ENCODE measurements around the gene GHR. TPM values are rescaled to one million over a fixed set of nuclear protein-coding genes. Genes with fewer than 3 reads are reported as not detected.

The GHR gene
- polyA plus RNA-seq, 1 donor (not counting 4 experiments of a cell fraction or from before 2014, with no cell fraction given) = 1.8 TPM

DNA sequence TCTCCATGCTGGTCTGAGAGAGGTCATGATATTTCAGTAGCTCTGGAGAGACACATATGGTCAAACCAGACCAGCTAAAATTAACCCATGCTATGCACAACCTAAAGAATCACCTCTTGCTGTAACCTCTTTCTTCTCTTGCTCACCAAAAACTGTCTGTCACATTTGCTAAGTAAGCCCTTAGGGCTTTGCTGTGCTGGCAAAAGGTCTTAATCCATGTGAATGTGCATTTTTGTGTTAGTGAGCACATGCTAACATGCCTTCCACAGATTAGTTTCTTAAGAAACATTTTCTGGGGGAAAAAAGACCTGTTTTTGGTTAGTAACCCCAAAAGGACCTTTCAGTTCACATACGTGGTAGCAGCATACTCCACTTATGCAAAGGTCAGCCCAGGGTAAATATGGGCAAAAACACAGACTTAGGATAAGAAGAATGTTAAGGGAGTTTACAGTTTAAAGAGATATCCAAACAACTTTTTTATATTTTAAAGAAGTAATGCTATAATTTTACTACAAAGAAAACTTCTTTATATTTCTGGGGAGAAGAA, 209.2 kb downstream of the GHR start:
- dilution Hi-C loops (cut with MboI; ENCODE audit: extremely low pct_ligation_motif_present, low sequenced_read_pairs) = no loop called here
- no peak for FAIRE-seq

DNA sequence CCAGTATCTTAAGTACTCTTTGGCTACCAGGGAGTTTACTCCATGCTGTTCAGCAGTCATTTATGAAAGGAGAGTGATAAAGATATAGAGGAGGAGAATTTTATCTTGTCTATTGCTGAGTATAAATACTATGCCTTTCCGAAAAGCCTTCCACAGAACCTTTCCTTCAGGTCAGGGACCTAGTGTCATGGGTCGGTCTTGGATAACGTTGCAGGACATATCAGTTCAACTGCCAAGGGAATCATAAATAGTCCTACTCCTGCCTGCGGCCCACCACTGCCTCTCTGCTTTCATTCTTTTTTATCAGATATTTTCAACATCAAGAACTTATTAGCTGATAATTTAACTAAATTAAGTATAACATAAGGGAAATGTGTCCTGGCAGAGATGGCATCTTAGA, 211.3 kb downstream of the GHR start:
- Histone ChIP-seq H3K9me1 (ENCODE audit: control insufficient read depth, extremely low read depth, insufficient read depth, low read length) (no peaks in the 10 kb centered on the region), H2AFZ (ENCODE audit: control insufficient read depth, low read length) (no peak overlapping the region), H3K4me1 (ENCODE audit: control insufficient read depth, extremely low read depth, insufficient read depth, low read length) (no peaks in the 10 kb centered on the region), H3K4me2 (ENCODE audit: control insufficient read depth, extremely low read depth, insufficient read depth, low read depth, low read length) (no peak overlapping the region), H3K27ac (ENCODE audit: control insufficient read depth, insufficient read depth, low read length) (no peak overlapping the region), H3K36me3 (ENCODE audit: control insufficient read depth in 2 of 2, extremely low read depth in 1 of 2, insufficient read depth in 2 of 2, low read length in 2 of 2) (no peaks in the 10 kb centered on the region), H3K79me2 (ENCODE audit: control insufficient read depth, insufficient read depth, low read length) (no peaks in the 10 kb centered on the region), H3K9me3 (ENCODE audit: control insufficient read depth, low read depth, low read length) (no peaks in the 10 kb centered on the region), H3K4me3 (ENCODE audit: control insufficient read depth in 2 of 3, extremely low read depth in 1 of 3, insufficient read depth in 2 of 3, low read depth in 1 of 3, low read length in 3 of 3) (no peak overlapping the region), H3K27me3 (ENCODE audit: control insufficient read depth, extremely low read depth, insufficient read depth, low read length) (no peaks in the 10 kb centered on the region), H3K9ac (ENCODE audit: control insufficient read depth, extremely low read depth, insufficient read depth, low read length) (no peak overlapping the region), H4K20me1 (ENCODE audit: control insufficient read depth, extremely low read depth, insufficient read depth, low read length) (no peaks in the 10 kb centered on the region)
- TF ChIP-seq, protein P1, sequence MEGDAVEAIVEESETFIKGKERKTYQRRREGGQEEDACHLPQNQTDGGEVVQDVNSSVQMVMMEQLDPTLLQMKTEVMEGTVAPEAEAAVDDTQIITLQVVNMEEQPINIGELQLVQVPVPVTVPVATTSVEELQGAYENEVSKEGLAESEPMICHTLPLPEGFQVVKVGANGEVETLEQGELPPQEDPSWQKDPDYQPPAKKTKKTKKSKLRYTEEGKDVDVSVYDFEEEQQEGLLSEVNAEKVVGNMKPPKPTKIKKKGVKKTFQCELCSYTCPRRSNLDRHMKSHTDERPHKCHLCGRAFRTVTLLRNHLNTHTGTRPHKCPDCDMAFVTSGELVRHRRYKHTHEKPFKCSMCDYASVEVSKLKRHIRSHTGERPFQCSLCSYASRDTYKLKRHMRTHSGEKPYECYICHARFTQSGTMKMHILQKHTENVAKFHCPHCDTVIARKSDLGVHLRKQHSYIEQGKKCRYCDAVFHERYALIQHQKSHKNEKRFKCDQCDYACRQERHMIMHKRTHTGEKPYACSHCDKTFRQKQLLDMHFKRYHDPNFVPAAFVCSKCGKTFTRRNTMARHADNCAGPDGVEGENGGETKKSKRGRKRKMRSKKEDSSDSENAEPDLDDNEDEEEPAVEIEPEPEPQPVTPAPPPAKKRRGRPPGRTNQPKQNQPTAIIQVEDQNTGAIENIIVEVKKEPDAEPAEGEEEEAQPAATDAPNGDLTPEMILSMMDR (optimal IDR thresholded peaks at IDR 0.05 in 1 of 3, IDR thresholded peaks at IDR 0.05 in 1 of 3, conservative IDR thresholded peaks at IDR 0.05 in 1 of 3; ENCODE audit: extremely low read depth in 1 of 3, insufficient read depth in 2 of 3, low read length in 3 of 3) = no peak
- TF ChIP-seq EZH2 (IDR thresholded peaks at IDR 0.05; ENCODE audit: low read length) = no peak
- no peak for FAIRE-seq
- no peak for DNase-seq (ENCODE audit: low read depth, low spot score)
- dilution Hi-C loops (cut with MboI; ENCODE audit: extremely low pct_ligation_motif_present, low sequenced_read_pairs) = no loop called here

More for the DNA sequence above, 209.2 kb downstream of the GHR start:
- TF ChIP-seq, protein P1 (optimal IDR thresholded peaks at IDR 0.05 in 1 of 3, IDR thresholded peaks at IDR 0.05 in 1 of 3, conservative IDR thresholded peaks at IDR 0.05 in 1 of 3; ENCODE audit: extremely low read depth in 1 of 3, insufficient read depth in 2 of 3, low read length in 3 of 3) = no peak
- no peak for TF ChIP-seq EZH2 (IDR thresholded peaks at IDR 0.05; ENCODE audit: low read length)
- Histone ChIP-seq H3K4me3 (ENCODE audit: control insufficient read depth in 2 of 3, extremely low read depth in 1 of 3, insufficient read depth in 2 of 3, low read depth in 1 of 3, low read length in 3 of 3) (no peak overlapping the region), H3K4me1 (ENCODE audit: control insufficient read depth, extremely low read depth, insufficient read depth, low read length) (no peaks in the 10 kb centered on the region), H3K27me3 (ENCODE audit: control insufficient read depth, extremely low read depth, insufficient read depth, low read length) (no peaks in the 10 kb centered on the region), H3K79me2 (ENCODE audit: control insufficient read depth, insufficient read depth, low read length) (no peaks in the 10 kb centered on the region), H3K27ac (ENCODE audit: control insufficient read depth, insufficient read depth, low read length) (no peak overlapping the region), H2AFZ (ENCODE audit: control insufficient read depth, low read length) (no peak overlapping the region), H3K9me1 (ENCODE audit: control insufficient read depth, extremely low read depth, insufficient read depth, low read length) (no peaks in the 10 kb centered on the region), H3K9me3 (ENCODE audit: control insufficient read depth, low read depth, low read length) (no peaks in the 10 kb centered on the region), H3K36me3 (ENCODE audit: control insufficient read depth in 2 of 2, extremely low read depth in 1 of 2, insufficient read depth in 2 of 2, low read length in 2 of 2) (no peaks in the 10 kb centered on the region), H3K9ac (ENCODE audit: control insufficient read depth, extremely low read depth, insufficient read depth, low read length) (no peak overlapping the region), H4K20me1 (ENCODE audit: control insufficient read depth, extremely low read depth, insufficient read depth, low read length) (no peaks in the 10 kb centered on the region), H3K4me2 (ENCODE audit: control insufficient read depth, extremely low read depth, insufficient read depth, low read depth, low read length) (no peak overlapping the region)
- no peak for DNase-seq (ENCODE audit: low read depth, low spot score)
